Uterus (tissue), 2 donors: ENCODE measurements around the gene SMIM28.

Source experiments
- CTCF ChIP-seq, 4 experiments: fragments of 200-600 bp in 2 of 4; fragments of 450-650 bp in 2 of 4; sonication (generic) in 2 of 4; IDR thresholded peaks; one replicate each; pipeline ENCODE4 v1.5.1; 2016 to 2019; ENCODE audit warnings: antibody characterized with exemption in 4 of 4, mild to moderate bottlenecking in 2 of 4, moderate library complexity in 1 of 4
- POLR2A ChIP-seq, 2 donors: fragments of 450-650 bp; IDR thresholded peaks; one replicate each; pipeline ENCODE4 v1.6.1; 2016; ENCODE audit warnings: antibody characterized with exemption in 2 of 2, mild to moderate bottlenecking in 1 of 2, moderate library complexity in 1 of 2

GRCh38 chr6:138406443-138406842 lies 28.7 kb downstream of the SMIM28 start:
- TF ChIP-seq CTCF (IDR thresholded peaks at IDR 0.05) = no peak
- TF ChIP-seq POLR2A (IDR thresholded peaks at IDR 0.05) = no peak
